ENCODE measurements around the gene CDKAL1. TPM values are rescaled to one million over a fixed set of nuclear protein-coding genes. Genes with fewer than 3 reads are reported as not detected.

Gene CDKAL1
- total RNA-seq, 3 donors from 2014 or later: 13.0 to 27.2 (median 18.0) TPM

DNA sequence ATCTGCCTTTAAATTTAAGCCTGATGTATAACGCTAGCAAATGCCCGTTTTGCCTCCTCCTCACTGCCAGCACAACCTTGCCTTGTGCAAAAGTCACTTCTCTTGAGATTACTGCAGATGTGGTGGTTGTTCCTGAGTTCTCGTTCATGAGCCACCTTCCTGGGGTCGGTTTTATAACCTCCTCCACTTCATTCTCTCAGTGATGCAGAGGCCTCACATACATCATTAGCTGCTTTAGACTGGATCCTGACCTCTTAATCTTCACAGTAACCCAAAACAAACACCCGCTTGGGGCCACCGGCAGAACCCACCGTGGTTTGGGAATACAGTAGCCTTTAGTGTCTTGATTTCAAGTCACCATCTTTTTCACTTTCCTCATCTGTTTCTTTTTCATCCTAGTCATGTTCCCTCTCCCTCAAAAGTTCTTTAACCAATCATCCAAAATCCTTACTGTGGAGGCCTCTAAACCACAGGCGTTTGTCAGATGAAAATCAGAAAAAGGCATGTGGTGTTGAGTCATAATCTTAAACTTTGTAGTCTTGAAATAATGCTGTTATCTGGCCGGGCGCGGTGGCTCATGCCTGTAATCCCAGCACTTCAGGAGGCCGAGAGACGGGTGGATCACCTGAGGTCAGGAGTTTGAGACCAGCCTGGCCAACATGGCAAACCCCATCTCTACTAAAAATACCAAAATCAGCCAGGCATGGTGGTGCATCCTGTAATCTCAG, 629.0 kb downstream of the CDKAL1 start:
- TF ChIP-seq POLR2A (IDR thresholded peaks at IDR 0.05) (no peak), POLR2AphosphoS5 (IDR thresholded peaks at IDR 0.05) (no peak)
- TF ChIP-seq, protein P1, sequence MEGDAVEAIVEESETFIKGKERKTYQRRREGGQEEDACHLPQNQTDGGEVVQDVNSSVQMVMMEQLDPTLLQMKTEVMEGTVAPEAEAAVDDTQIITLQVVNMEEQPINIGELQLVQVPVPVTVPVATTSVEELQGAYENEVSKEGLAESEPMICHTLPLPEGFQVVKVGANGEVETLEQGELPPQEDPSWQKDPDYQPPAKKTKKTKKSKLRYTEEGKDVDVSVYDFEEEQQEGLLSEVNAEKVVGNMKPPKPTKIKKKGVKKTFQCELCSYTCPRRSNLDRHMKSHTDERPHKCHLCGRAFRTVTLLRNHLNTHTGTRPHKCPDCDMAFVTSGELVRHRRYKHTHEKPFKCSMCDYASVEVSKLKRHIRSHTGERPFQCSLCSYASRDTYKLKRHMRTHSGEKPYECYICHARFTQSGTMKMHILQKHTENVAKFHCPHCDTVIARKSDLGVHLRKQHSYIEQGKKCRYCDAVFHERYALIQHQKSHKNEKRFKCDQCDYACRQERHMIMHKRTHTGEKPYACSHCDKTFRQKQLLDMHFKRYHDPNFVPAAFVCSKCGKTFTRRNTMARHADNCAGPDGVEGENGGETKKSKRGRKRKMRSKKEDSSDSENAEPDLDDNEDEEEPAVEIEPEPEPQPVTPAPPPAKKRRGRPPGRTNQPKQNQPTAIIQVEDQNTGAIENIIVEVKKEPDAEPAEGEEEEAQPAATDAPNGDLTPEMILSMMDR (IDR thresholded peaks at IDR 0.05): no peak
- no peaks in the 10 kb centered on the region for H3K4me1 ChIP-seq
- H3K9me3 ChIP-seq: no peaks in the 10 kb centered on the region
- H3K27me3 ChIP-seq: no peaks in the 10 kb centered on the region
- DNase-seq (ENCODE audit: low spot score in 2 of 2): no peak
- intact Hi-C loops (cut with DNase I; ENCODE audit: low total_unique reads): no loop called here
- H3K4me3 ChIP-seq: no peak overlapping the region
- no peaks in the 10 kb centered on the region for H3K36me3 ChIP-seq
- no peak overlapping the region for H3K27ac ChIP-seq

DNA sequence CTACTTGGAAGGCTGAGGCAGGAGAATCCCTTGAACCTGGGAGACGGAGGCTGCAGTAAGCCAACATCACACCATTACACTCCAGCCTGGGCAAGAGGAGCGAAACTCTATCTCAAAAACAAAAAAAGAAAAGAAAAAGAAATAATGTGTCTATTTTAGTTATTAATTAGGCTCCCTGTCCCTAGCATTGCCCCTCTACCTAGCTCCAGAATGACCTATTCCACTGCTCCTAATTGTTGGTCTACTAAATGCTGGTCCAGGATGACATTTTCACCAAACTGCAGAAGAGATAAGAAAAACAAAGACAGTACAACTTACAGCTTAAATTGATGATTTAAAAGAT, 629.6 kb downstream of the CDKAL1 start:
- no peaks in the 10 kb centered on the region for H3K36me3 ChIP-seq
- H3K27ac ChIP-seq: no peak overlapping the region
- no peak overlapping the region for H3K4me3 ChIP-seq
- no peak for TF ChIP-seq POLR2AphosphoS5 (IDR thresholded peaks at IDR 0.05)
- no peak for TF ChIP-seq POLR2A (IDR thresholded peaks at IDR 0.05)
- TF ChIP-seq, protein P1 (IDR thresholded peaks at IDR 0.05): no peak
- H3K9me3 ChIP-seq: no peaks in the 10 kb centered on the region
- H3K4me1 ChIP-seq: no peaks in the 10 kb centered on the region
- intact Hi-C loops (cut with DNase I; ENCODE audit: low total_unique reads): no loop called here
- no peak for DNase-seq (ENCODE audit: low spot score in 2 of 2)
- H3K27me3 ChIP-seq: no peaks in the 10 kb centered on the region

DNA sequence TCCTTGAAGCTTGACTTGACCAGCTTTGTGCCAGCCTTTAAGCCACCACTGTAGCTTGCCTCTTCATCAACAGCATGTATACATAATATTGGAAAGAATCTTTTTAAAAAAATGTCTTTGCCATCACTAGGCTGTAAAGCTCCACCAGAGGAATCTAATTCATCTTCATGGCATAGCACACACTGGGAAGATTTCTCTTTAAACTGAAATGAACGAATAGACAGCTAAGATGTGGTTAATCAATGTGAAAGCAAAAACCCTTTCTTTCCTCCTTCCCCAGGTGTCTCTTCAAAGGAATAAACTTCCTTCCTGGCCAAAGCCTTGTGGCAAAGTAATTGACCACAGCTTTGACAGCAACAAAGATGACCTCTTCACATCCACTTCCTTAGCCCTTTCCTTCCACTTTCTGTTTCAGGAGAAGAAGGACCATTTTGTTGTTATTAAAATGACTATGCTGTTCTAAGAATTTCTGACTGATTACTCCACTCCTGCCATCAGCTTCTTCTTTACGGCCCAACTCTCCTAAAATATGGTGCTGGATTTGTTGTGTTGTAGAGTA, 630.6 kb downstream of the CDKAL1 start:
- intact Hi-C loops (cut with DNase I; ENCODE audit: low total_unique reads): no loop called here
- Histone ChIP-seq H3K36me3 (no peaks in the 10 kb centered on the region), H3K4me3 (no peak overlapping the region), H3K27me3 (no peaks in the 10 kb centered on the region), H3K4me1 (no peaks in the 10 kb centered on the region), H3K9me3 (no peaks in the 10 kb centered on the region), H3K27ac (no peak overlapping the region)
- DNase-seq (ENCODE audit: low spot score in 2 of 2): no peak
- no peak for TF ChIP-seq POLR2AphosphoS5 (IDR thresholded peaks at IDR 0.05)
- no peak for TF ChIP-seq POLR2A (IDR thresholded peaks at IDR 0.05)
- TF ChIP-seq, protein P1 (IDR thresholded peaks at IDR 0.05): no peak

DNA sequence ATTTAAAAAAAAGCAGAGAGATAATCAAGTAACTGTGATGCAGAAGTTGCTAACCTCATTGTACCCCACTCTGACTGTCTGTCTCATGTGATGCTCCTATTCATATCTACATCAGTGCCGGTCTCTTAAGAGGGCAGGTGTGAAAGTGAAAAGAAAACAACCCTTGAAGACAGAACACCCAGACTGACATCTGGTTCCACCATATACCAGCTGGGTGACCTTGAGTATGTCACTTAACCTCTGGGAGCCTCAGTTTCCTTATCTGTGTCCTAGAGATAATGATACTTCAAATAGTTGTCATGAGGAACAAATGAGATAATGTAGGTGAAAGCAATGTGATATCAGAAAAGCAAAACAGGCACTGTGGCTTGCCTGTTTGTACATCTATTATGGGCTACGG, 632.5 kb downstream of the CDKAL1 start:
- no peak for DNase-seq (ENCODE audit: low spot score in 2 of 2)
- no peaks in the 10 kb centered on the region for H3K27me3 ChIP-seq
- intact Hi-C loops (cut with DNase I; ENCODE audit: low total_unique reads): no loop called here
- no peak overlapping the region for H3K4me3 ChIP-seq
- H3K27ac ChIP-seq: no peak overlapping the region
- no peaks in the 10 kb centered on the region for H3K9me3 ChIP-seq
- TF ChIP-seq, protein P1 (IDR thresholded peaks at IDR 0.05): no peak
- TF ChIP-seq POLR2A (IDR thresholded peaks at IDR 0.05) (no peak), POLR2AphosphoS5 (IDR thresholded peaks at IDR 0.05) (no peak)
- no peaks in the 10 kb centered on the region for H3K4me1 ChIP-seq
- H3K36me3 ChIP-seq: no peaks in the 10 kb centered on the region

DNA sequence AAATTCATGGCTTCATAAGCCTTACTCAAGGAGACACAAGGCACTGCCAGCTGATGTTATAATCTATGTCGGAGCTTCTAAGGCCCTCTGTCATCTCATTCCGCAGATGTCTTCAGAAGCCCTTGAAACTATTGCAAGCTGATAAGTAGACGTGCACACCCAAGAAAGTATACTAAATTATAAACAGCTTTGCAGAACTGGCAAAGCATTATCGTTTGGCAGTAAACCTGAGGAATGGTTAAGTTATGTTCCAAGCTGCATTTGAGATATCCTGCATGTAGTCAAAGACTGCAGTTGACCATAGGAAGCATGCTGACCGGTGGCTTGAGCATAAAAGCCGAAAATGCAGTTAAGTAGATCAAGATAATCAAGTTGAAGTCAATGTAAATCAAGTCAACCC, 633.5 kb downstream of the CDKAL1 start:
- intact Hi-C loops (cut with DNase I; ENCODE audit: low total_unique reads): no loop called here

More for the DNA sequence above, 633.5 kb downstream of the CDKAL1 start:
- Histone ChIP-seq H3K27me3 (no peaks in the 10 kb centered on the region), H3K36me3 (no peaks in the 10 kb centered on the region), H3K4me3 (no peak overlapping the region), H3K9me3 (no peaks in the 10 kb centered on the region), H3K4me1 (no peaks in the 10 kb centered on the region), H3K27ac (no peak overlapping the region)
- TF ChIP-seq, protein P1 (IDR thresholded peaks at IDR 0.05): no peak
- no peak for TF ChIP-seq POLR2A (IDR thresholded peaks at IDR 0.05)
- TF ChIP-seq POLR2AphosphoS5 (IDR thresholded peaks at IDR 0.05): no peak
- DNase-seq (ENCODE audit: low spot score in 2 of 2): no peak
